H7 (cell line): ENCODE data around the gene ATXN2. TPM values are rescaled to one million over a fixed set of nuclear protein-coding genes. Genes with fewer than 3 reads are reported as not detected.

Experiments
- DNase-seq: peaks from one replicate; pipeline ENCODE4 v3.0.0; 2012
- H3K27me3 ChIP-seq: 2 replicates; pipeline ENCODE4 v1.6.0; 2011; ENCODE audit warnings: mild to moderate bottlenecking, low read length; ENCODE audit not compliant: control insufficient read depth, insufficient read depth
- H3K36me3 ChIP-seq: replicated peaks from 2 replicates; pipeline ENCODE4 v1.5.1; 2011; ENCODE audit warnings: low read length; ENCODE audit not compliant: control insufficient read depth, insufficient read depth
- H3K4me3 ChIP-seq: 2 replicates; pipeline ENCODE4 v1.5.1; 2011; ENCODE audit warnings: low read depth, mild to moderate bottlenecking, control low read depth, low read length, moderate library complexity; ENCODE audit not compliant: insufficient read depth
- total RNA-seq: library from RNA; depleted of rRNA; stranded (reverse); fragments of >200 nt; shearing (Covaris generic); gene quantifications from 2 replicates; pipeline ENCODE4 v1.2.3, GENCODE V29; 2014

ATXN2 gene
- total RNA-seq, 1 experiment from 2014 or later: 14.4 TPM

GRCh38 chr12:111428081-111428727, 170.9 kb downstream of the ATXN2 start:
- H3K27me3 ChIP-seq: no peaks in the 10 kb centered on the region
- H3K4me3 ChIP-seq: no peak overlapping the region
- no peak for DNase-seq
- 0 out of 2 replicates have a peak, but pooled peaks cover 1% of the 10 kb centered on the region for H3K36me3 ChIP-seq

DNA sequence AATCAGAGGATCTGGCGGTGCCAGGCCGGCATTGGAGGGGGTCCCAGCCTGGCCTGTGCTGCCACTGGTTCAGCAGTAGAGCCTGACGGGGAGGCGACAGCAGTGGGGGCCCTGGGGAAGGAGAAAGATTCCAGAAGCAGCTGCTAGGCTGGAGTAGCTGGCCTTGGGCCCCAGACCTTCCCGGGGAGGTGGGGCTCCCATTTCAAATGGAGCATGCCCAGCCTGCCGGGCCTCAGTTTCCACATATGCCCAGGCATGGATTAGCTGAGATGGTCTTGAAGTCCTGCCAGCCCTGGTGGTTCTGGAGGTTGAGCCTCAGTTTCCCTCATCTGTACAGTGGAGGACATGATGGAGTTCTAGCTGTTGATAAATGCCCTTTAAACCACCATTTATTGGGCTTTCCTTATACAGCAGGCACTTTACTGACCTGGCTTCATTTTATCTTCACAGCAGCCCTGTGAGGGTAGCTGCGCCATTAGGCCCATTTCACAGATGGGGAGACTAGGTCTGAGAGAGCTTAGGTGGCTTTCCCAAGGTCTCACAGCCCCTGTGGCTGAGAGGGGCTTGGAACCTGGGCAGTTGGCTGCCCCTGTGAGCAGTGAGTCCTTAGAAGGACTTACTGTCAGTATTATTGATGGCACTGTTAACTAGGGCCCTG, 171.6 kb downstream of the ATXN2 start:
- DNase-seq: no peak
- no peak overlapping the region for H3K4me3 ChIP-seq
- H3K27me3 ChIP-seq: no peaks in the 10 kb centered on the region
- 0 out of 2 replicates have a peak, but pooled peaks cover 1% of the 10 kb centered on the region for H3K36me3 ChIP-seq

GRCh38 chr12:111426344-111427185, 172.6 kb downstream of the ATXN2 start:
- no peaks in the 10 kb centered on the region for H3K27me3 ChIP-seq
- no peak for DNase-seq
- H3K4me3 ChIP-seq: no peak overlapping the region

GRCh38 chr12:111425655-111426054, 173.5 kb downstream of the ATXN2 start:
- Histone ChIP-seq H3K4me3 (no peak overlapping the region), H3K27me3 (no peaks in the 10 kb centered on the region), H3K36me3 (peaks cover 3% of the 10 kb centered on the region)
- DNase-seq: no peak

More at GRCh38 chr12:111426344-111427185, 172.6 kb downstream of the ATXN2 start:
- H3K36me3 ChIP-seq: 0 out of 2 replicates have a peak, but pooled peaks cover 1% of the 10 kb centered on the region

GRCh38 chr12:111424793-111425251, 174.3 kb downstream of the ATXN2 start:
- peak; percentile 86 for DNase-seq
- Histone ChIP-seq H3K36me3 (peaks cover 4% of the 10 kb centered on the region), H3K27me3 (no peaks in the 10 kb centered on the region), H3K4me3 (no peak overlapping the region)

GRCh38 chr12:111424189-111424792, 174.8 kb downstream of the ATXN2 start:
- peaks cover 4% of the 10 kb centered on the region for H3K36me3 ChIP-seq
- no peak overlapping the region for H3K4me3 ChIP-seq
- DNase-seq: no peak
- H3K27me3 ChIP-seq: no peaks in the 10 kb centered on the region

DNA sequence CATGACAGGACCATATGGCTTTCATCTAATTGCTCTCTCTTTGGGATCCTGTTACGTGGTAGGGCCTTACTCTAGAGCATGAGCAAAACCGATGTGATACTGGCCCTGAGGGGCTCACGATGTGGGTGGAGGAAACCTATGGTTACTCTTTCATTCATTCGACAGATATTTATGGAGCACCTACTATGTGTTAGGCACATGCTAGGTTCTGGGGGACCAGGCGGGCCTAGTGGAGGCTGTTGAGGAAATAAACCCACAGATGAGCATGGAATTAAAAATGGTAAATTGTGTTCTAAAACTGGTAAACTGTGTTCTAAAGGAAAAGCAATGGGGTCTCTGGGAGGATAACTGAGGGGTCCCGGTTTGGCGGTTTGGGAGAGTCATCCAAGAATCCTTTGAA, 178.6 kb downstream of the ATXN2 start:
- H3K36me3 ChIP-seq: peaks cover 5% of the 10 kb centered on the region
- H3K27me3 ChIP-seq: no peaks in the 10 kb centered on the region
- no peak overlapping the region for H3K4me3 ChIP-seq
- DNase-seq: no peak

GRCh38 chr12:111419784-111420183, 179.3 kb downstream of the ATXN2 start:
- Histone ChIP-seq H3K36me3 (peaks cover 5% of the 10 kb centered on the region), H3K27me3 (no peaks in the 10 kb centered on the region), H3K4me3 (no peak overlapping the region)
- no peak for DNase-seq

DNA sequence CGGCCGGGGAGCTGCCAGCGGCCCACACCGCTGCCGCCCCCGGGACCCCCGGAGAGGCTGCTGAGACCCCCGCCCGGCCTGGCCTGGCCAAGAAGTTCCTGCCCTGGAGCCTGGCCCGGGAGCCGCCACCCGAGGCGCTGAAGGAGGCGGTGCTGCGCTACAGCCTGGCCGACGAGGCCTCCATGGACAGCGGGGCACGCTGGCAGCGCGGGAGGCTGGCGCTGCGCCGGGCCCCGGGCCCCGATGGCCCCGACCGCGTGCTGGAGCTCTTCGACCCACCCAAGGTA, 180.6 kb downstream of the ATXN2 start:
- H3K27me3 ChIP-seq: no peaks in the 10 kb centered on the region
- H3K36me3 ChIP-seq: peaks cover 5% of the 10 kb centered on the region
- no peak overlapping the region for H3K4me3 ChIP-seq
- no peak for DNase-seq

GRCh38 chr12:111417784-111418593, 181.1 kb downstream of the ATXN2 start:
- DNase-seq: peak; percentile 66
- Histone ChIP-seq H3K4me3 (no peak overlapping the region), H3K27me3 (no peaks in the 10 kb centered on the region), H3K36me3 (peaks cover 5% of the 10 kb centered on the region)

GRCh38 chr12:111417290-111417689, 181.8 kb downstream of the ATXN2 start:
- Histone ChIP-seq H3K36me3 (peaks cover 5% of the 10 kb centered on the region), H3K27me3 (no peaks in the 10 kb centered on the region), H3K4me3 (no peak overlapping the region)
- no peak for DNase-seq

DNA sequence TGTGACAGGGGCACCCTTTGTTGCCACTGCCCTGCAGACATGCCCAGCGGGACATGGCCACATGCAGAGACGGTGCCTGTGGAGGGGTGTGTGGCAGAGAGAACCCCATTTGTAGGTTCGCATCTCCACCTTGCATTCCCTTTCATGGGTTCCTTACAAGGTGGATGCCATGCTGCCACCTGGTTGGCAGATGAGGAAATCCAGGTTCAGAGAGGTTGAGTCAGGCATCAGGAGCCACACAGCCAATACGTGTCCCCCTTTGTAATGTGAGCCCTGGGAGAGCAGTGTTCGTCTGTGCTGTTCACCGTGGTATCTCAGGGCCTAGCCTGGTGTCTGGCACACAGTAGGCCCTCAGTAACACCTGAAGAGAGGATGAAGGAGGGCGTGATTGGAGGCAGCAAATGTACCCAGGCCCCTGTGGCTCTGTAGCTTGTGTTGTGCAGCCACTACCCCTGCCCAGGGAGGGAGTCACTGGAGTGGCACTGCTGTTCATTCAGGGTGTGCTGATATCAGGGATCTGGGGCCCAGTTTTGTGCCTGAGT, 184.3 kb downstream of the ATXN2 start:
- no peak for DNase-seq
- H3K27me3 ChIP-seq: no peaks in the 10 kb centered on the region
- peaks cover 2% of the 10 kb centered on the region for H3K36me3 ChIP-seq
- H3K4me3 ChIP-seq: no peak overlapping the region

GRCh38 chr12:111413442-111414086, 185.6 kb downstream of the ATXN2 start:
- Histone ChIP-seq H3K27me3 (no peaks in the 10 kb centered on the region), H3K4me3 (no peak overlapping the region), H3K36me3 (no peaks in the 10 kb centered on the region; the same call in 1 of the 2 replicates)
- DNase-seq: peak; percentile 64
